ENCODE results near the gene NPDC1.

The NPDC1 gene

DNA sequence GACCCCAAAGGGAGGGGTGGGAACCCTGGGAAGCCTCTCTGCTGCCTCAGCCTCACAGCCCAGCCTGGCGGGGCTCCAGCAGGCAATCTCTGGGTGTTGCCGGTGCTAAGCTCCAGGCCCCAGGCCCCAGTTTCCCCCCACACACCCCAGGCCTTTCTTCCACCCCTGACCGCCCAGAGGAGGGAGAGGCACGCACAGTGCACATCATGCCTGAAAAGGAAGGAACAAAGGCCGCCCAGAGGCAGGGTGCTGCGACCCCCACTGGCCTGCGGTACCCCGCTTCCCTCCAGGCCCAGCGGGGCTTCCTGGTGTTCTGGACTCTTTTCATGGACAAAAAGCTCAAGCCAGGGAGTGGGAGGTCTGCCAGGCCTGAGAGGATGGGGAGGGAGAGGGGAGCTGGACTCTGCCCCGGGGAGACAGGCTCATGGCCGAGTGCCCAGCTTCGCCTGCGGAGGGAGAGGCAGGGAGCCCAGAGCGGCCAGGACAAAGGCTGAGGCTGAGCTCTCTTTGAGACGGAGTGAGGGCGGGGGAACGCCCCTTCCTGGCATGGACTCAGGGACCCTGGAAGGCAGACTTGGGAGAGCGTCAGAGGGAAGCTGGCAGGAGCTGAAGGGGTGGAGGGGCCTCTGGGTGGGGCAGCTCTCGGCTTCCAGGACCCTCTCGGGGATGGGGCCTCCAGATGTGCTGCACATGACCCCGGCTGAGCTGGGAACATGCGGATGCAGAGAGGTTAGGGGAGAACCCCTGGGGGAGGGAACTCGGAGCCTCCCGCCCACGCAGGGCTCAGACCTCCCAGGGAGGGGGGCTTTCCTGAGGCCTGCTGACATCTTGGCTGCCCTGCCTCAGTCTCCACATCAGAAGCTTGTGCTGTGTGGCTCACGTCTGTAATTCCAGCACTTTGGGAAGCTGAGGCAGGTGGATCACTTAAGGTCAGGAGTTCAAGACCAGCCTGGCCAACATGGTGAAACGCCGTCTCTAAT, 9.7 kb upstream of the NPDC1 start:
- DNase-seq (ENCODE audit: low read depth): peak; percentile 41

- no peak for DNase-seq (ENCODE audit: low read depth)
Measured at GRCh38 chr9:137054932-137055384, 9.0 kb upstream of the NPDC1 start.

GRCh38 chr9:137053944-137054931, 8.3 kb upstream of the NPDC1 start, which contains the start of gene ENTPD2:
TSS of gene ENTPD2 (minus strand) at chr9:137054061. CDS start at chr9:137053997, 64 bp downstream.
- DNase-seq (ENCODE audit: low read depth): no peak

DNA sequence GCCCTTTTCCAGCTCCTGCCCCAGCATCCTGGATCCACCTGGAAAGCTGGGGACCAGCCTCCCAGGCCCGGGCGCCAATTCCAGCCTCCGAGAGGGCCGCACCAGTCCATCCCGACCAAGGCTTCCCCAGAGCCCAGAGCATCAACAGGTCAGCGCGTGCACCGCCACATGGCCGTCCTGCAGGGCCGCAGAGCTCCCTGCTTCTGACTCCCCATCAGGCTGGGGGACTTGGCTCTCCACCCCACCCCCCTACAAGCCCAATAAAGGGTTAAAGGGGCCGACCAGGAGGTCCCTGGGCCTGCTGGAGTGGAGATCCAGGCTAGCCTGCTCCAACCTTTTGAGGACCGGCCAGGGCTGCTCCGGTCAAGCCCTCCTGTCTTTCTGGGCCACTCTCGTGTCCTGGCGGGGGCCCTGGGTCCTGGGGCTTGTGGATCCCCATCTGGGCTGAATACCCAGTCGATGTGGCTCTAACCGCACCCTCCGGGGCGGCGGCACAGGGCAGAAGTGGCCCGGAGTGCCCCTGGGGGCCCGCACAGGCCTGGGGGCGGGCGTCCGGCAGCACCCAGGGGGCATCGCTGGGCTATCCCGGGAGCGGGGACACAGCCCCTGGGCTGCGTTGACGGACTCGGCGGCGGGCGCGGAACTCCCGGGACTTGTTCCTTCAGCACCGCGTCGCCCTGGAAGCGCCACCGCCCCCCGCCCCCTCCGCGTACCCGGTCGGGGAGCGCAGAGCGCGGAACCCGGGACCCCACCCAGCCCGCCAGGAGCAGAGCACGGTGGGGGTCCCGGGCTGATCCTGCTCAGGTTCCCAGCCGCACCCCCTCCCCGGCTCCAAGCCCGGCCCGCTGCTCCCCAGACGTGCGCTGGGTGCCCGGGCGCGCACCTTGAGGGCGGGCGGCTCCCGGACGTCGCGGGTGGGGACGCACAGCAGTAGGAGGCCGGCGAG, 7.3 kb upstream of the NPDC1 start:
- DNase-seq (ENCODE audit: low read depth): no peak

- no peak for DNase-seq (ENCODE audit: low read depth)
Measured at GRCh38 chr9:137052293-137052692, 6.3 kb upstream of the NPDC1 start.

- no peak for DNase-seq (ENCODE audit: low read depth)
Measured at GRCh38 chr9:137051145-137051724, 5.3 kb upstream of the NPDC1 start.

- no peak for DNase-seq (ENCODE audit: low read depth)
Measured at GRCh38 chr9:137050570-137050969, 4.6 kb upstream of the NPDC1 start.

DNA sequence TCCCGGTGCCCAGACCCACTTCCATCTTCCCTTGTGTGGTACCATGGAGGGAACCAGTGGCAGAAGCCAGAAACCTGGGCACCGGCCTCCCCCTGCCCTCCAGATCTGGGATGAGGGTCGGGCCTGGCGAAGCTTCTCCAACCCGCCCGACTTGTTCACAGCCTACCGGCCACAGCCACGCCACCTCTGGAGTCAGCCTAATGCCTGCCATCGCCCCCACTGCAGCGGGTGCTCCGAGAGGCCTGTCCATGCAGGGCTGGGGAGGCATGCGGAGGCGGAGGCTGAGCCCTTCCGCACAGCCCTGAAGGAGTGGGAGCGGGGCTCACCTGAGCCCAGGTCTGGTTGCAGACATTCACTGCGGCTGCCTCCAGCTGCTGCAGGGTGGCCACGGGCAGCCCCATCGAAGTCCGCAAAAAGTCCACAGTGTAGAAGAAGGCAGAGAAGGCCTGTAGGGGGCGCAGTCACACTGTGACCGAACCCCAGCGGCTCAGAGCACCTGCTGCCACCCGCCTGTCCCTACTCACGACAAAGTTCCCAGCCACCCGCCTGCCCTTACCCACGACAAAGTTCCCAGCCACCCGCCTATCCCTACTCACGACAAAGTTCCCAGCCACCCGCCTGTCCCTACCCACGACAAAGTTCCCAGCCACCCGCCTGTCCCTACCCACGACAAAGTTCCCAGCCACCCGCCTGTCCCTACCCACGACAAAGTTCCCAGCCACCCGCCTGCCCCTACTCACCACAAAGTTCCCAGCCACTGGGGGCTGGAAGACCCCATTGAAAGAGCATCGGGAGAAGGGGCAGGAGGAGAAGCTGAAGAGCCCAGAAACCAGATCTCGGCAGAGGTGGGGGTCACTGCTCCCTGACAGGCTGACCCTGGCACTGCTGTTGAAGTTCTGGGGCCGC, 3.8 kb upstream of the NPDC1 start:
- peak; percentile 33 for DNase-seq (ENCODE audit: low read depth)

DNA sequence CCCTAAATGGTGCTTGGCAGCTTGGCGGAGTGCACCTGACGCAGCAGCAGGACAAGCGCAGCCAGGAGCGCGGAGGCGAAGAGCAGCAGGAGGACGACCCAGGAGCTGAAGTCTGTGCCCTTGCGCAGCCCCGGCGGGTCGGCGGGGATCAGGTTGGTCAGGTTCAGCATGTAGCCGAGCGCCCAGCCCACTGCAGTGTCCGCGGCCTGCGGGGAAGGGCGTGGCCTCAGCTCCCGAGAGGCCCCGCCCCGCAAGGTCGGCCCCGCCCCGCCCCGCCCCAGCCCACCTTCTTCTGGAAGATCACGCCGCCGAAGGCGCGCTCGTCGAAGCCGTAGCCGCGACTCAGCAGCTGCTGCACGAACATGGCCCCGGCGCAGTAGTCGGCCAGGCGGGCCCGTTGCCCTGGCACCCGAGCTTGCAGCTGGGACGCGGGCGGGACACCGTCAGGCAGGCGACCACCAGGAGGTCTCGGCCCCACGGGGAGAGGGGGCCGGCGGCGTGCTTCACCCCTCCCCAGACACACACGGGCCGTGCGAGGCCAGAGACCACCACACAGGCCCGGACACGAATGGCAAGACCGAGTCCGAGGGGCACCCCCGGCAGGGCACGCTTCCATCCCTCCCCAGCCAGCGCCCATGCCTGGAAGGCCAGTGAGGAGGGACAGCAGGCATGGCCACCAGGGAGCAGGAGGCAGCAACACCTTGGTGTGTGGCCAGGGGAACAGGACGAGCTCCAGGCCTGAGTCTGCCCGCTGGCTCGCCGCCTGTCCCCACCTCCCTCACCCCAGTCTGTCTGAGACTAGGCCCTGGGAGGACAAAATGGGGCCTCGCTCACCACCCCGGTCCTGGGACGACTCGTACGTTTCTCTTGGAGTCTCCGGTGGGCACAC, 2.9 kb upstream of the NPDC1 start:
- no peak for DNase-seq (ENCODE audit: low read depth)

DNA sequence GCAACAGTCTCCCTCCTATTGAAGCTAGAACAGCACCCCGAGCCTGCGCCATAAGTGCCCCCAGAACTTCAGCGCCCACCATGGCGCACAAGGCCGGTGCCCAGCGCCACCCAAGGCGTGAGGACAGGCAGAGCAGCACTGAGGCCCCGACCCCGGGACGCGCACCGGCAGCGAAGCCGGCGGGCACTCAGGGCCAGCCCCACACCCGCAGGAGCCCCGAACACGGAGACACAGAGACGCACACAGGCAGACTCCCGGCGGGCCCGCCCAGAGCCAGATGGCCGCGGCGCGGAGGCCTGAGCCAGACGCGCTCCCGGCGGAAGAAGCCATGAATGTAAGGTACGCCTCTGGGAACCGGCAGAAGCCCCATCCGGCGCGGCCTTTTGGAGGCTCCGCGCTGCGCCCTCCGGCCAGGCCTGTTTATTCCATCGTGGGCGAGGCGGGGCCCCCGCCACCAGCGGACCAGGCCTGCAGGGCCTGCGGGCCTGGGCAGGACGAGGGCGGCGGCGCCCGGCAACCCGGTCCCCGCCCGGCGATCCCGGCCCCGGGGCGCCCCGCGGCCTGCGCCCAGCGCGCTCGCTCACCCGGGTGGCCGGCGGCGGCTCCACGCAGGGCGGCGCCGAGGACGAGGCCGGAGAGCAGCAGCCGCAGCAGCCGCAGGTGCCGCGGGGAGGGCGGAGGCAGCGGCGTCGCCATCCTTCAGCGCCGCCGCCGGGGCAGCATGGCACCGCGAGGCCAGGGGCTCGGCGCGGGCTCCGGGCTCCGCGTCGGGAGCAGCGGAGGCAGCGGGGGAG, 486 bp downstream of the NPDC1 start:
- peak; percentile 66 for DNase-seq (ENCODE audit: low read depth)

DNA sequence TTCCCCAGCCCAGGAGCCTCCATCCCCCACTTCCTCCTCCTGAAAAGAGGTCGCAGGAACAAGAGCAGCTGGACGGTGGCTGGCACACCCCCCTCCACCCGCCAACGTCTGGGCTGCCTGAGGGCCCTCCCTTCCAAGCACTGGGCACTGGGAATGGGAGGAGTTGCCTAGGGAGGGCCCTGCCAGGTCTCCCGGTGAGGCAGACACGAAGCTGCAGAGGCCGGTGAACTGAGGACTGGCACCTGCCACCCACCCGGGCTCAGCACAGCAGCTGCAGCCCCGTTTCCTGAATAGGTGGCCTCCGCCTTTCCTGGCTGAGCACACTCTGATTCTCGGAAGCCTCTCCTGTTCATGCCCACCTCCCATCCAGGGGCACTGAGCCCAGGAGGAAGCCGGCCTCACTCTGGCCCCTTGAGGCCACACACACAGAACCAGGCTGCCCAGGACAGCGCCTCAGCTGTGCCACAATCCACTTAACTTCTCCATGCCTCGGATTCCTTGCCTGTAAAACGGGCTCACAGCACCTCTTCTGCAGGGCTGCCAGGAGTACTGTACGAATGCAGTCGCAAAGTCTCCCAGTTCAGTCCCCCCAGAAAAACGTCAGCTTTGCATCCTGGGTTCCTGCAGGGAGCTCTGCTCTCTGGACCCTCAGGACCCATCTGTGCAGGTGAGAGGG, 1.3 kb downstream of the NPDC1 start:
- DNase-seq (ENCODE audit: low read depth): no peak

DNA sequence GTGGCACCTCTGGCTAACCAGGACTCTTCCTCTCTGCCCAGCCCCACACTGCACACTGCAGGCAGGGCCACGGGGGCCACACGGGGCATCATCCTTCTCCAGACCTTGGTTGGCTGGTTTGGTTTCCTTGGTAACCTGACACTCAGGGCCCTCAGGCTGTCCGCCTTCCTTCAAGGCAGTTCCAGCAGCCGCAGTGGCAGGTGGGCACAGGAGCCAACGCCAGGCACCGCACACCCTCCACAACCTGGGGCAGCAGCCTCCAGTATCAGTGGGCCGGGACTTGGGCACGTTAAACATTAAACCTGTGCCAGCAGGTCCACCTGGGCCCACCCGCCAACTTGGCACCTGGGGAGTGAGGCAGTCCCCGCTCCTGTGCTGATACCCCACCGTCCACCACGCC, 1.9 kb downstream of the NPDC1 start:
- no peak for DNase-seq (ENCODE audit: low read depth)

DNA sequence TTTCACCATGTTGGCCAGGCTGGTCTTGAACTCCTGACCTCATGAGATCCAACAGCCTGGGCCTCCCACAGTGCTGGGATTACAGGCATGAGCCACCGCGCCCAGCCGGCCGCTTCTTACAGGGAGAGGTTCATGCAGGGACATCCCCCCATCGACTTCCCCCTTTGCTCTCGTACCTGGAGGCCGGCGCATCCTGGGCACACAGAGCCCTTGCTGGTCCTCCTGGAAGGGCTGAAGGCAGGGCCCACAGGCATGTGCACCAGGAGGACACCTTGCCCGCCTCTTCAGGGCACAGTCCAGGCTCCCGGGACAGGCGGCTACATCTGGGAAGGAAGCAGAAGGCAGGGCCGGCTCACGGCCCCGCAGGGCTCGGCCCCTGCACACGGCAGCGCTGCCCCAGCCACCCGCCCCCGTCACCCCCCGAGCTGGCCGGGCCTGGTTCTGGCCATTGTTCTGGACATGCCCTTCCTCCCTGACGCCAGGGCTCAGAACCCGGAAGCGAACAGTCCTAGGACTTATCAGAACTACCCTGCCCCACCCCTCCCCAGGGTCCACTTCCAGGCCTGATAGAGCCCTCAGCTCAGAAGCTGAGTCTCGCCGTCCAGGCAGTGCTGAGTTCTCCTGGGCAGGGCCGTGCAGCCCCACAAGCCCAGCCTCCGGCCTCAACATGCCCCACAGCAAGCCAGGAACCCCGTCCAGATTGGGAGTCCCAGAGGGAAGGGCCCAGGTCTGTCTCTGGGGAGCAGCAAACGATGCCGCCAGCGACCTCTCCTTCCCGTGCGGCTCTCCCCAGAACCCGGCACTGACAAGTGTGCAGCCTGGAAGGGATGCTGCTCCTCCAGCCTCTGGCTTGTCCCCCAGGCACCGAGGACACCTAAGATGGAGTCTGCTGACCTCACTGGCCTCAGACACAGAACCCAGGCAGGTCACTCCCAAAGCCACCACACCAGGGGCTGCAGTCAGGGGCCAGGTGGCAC, 2.9 kb downstream of the NPDC1 start:
- no peak for DNase-seq (ENCODE audit: low read depth)

GRCh38 chr9:137041124-137041523, 4.9 kb downstream of the NPDC1 start:
- no peak for DNase-seq (ENCODE audit: low read depth)

GRCh38 chr9:137040568-137040967, 5.4 kb downstream of the NPDC1 start:
- no peak for DNase-seq (ENCODE audit: low read depth)
